ACC112 (cell line): ENCODE measurements around the gene PKD2L1.

Experiments used
- H2AFZ ChIP-seq: fragments of 200-600 bp; sonication (generic); one replicate; pipeline ENCODE4 v1.6.0; 2017; ENCODE audit warnings: antibody characterized with exemption, low read length; ENCODE audit not compliant: unreplicated experiment
- H3K27ac ChIP-seq: fragments of 200-600 bp; sonication (generic); 2 replicates; pipeline ENCODE4 v1.5.1; 2014; ENCODE audit warnings: low read depth, mild to moderate bottlenecking, antibody characterized with exemption, low read length, moderate library complexity
- H3K27me3 ChIP-seq: fragments of 200-600 bp; sonication (generic); 2 replicates; pipeline ENCODE4 v1.6.1; 2014; ENCODE audit warnings: mild to moderate bottlenecking, antibody characterized with exemption, low read length, moderate library complexity, mixed read lengths; ENCODE audit not compliant: insufficient read depth
- H3K36me3 ChIP-seq: fragments of 200-600 bp; sonication (generic); 2 replicates; pipeline ENCODE4 v1.6.1; 2016; ENCODE audit warnings: mild to moderate bottlenecking, antibody characterized with exemption, low read length, moderate library complexity, mixed read lengths; ENCODE audit not compliant: insufficient read depth
- H3K4me1 ChIP-seq: fragments of 200-600 bp; sonication (generic); one replicate; pipeline ENCODE4 v1.6.1; 2016; ENCODE audit warnings: low read length, mixed read lengths; ENCODE audit not compliant: insufficient read depth, unreplicated experiment, control insufficient read depth
- H3K4me3 ChIP-seq: fragments of 200-600 bp; sonication (generic); 2 replicates; pipeline ENCODE4 v1.5.1; 2014; ENCODE audit warnings: mild to moderate bottlenecking, low read depth, low read length
- H3K79me2 ChIP-seq: fragments of 200-600 bp; sonication (generic); one replicate; pipeline ENCODE4 v1.6.0; 2016; ENCODE audit warnings: low read length; ENCODE audit not compliant: control insufficient read depth, unreplicated experiment, insufficient read depth

Gene PKD2L1

GRCh38 chr10:100368721-100369120 lies 38.7 kb upstream of the PKD2L1 start:
- Histone ChIP-seq H3K27ac (no peak overlapping the region), H3K36me3 (no peaks in the 10 kb centered on the region), H3K4me3 (no peak overlapping the region), H3K4me1 (peaks cover 43% of the 10 kb centered on the region), H3K27me3 (no peaks in the 10 kb centered on the region), H3K79me2 (no peaks in the 10 kb centered on the region), H2AFZ (no peak overlapping the region)

DNA sequence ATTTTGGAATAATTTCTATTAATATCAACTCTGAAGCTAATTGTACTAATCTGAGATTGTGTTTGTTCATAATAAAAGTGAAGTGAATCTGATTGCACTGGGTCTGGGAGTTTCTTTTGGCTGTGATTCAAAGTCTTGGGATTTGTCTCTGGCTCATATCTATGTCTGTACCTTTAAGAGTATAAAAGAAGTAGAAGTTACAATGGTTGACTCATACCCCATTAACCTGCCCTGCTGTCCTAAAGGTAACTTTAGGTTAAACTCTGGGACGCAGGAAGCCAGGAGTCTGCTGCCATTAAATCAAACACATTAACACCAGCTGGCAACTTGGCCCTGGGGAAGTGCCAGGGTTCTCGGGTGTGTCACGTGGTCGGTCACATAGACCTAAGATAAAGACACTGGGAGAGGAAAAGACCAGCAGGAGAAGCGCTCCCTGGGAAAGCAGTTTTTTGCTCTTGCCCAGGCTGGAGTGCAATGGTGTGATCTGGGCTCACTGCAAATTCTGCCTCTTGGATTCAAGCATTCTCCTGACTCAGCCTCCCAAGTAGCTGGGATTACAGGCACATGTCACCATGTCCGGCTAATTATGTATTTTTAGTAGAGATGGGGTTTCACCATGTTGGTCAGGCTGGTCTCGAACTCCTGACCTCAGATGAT lies 34.8 kb upstream of the PKD2L1 start:
- Histone ChIP-seq H3K27me3 (no peaks in the 10 kb centered on the region), H3K27ac (peak overlapping the region; percentile 58), H3K36me3 (0 out of 2 replicates have a peak, but pooled peaks cover 1% of the 10 kb centered on the region)

GRCh38 chr10:100364175-100364574 lies 34.1 kb upstream of the PKD2L1 start:
- no peak overlapping the region for H2AFZ ChIP-seq

More for the DNA sequence above, 34.8 kb upstream of the PKD2L1 start:
- Histone ChIP-seq H3K4me1 (peaks cover 19% of the 10 kb centered on the region), H3K4me3 (no peak overlapping the region; the same call in 1 of the 2 replicates), H3K79me2 (no peaks in the 10 kb centered on the region), H2AFZ (no peak overlapping the region)

DNA sequence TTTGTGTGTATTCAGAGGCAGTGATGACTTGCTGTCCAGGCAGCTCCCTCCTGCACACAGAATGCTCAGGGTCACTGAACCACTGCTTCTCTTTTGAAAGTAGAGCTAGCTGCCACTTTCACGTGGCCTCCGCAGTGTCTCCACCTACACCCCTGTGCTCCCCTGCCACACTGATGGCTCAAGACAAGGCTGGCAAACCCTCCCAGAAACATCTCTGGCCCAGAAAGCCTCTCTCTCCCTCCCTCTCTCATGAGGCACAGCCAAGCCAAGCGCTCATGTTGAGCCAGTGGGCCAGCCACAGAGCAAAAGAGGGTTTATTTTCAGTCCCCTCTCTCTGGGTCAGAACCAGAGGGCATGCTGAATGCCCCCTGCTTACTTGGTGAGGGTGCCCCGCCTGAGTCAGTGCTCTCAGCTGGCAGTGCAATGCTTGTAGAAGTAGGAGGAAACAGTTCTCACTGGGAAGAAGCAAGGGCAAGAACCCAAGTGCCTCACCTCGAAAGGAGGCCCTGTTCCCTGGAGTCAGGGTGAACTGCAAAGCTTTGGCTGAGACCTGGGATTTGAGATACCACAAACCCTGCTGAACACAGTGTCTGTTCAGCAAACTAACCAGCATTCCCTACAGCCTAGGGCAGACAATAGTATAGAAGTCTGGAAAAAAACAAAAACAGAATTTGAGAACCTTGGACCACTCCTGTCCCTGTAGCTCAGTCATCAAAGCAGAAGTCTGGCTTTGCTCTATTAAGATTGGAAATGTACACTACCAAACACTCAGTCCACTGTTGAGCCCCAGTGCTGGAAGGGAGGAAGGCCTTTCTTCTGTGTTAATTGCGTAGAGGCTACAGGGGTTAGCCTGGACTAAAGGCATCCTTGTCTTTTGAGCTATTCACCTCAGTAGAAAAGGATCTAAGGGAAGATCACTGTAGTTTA lies 32.8 kb upstream of the PKD2L1 start:
- Histone ChIP-seq H3K36me3 (peaks cover 8% of the 10 kb centered on the region), H3K4me1 (peaks cover 28% of the 10 kb centered on the region), H3K79me2 (no peaks in the 10 kb centered on the region), H3K4me3 (no peak overlapping the region), H3K27me3 (no peaks in the 10 kb centered on the region), H3K27ac (no peak overlapping the region), H2AFZ (no peak overlapping the region)

More at GRCh38 chr10:100364175-100364574, 34.1 kb upstream of the PKD2L1 start:
- Histone ChIP-seq H3K36me3 (0 out of 2 replicates have a peak, but pooled peaks cover 5% of the 10 kb centered on the region), H3K4me3 (no peak overlapping the region), H3K4me1 (peaks cover 25% of the 10 kb centered on the region), H3K27ac (peak overlapping the region; percentile 58), H3K79me2 (no peaks in the 10 kb centered on the region), H3K27me3 (no peaks in the 10 kb centered on the region)

- Histone ChIP-seq H3K4me3 (no peak overlapping the region), H3K36me3 (peaks cover 20% of the 10 kb centered on the region), H3K4me1 (peaks cover 26% of the 10 kb centered on the region), H2AFZ (no peak overlapping the region), H3K79me2 (no peaks in the 10 kb centered on the region), H3K27me3 (no peaks in the 10 kb centered on the region), H3K27ac (no peak overlapping the region)
Measured at GRCh38 chr10:100360234-100360633, 30.2 kb upstream of the PKD2L1 start.

- Histone ChIP-seq H3K79me2 (no peaks in the 10 kb centered on the region), H3K27me3 (no peaks in the 10 kb centered on the region), H3K4me1 (peaks cover 20% of the 10 kb centered on the region), H3K36me3 (peaks cover 26% of the 10 kb centered on the region), H2AFZ (no peak overlapping the region), H3K4me3 (no peak overlapping the region), H3K27ac (no peak overlapping the region)
Measured at GRCh38 chr10:100359529-100360150, 29.6 kb upstream of the PKD2L1 start.

- H3K27ac ChIP-seq: no peak overlapping the region
- H2AFZ ChIP-seq: no peak overlapping the region
- no peaks in the 10 kb centered on the region for H3K27me3 ChIP-seq
- H3K36me3 ChIP-seq: peaks cover 32% of the 10 kb centered on the region
- no peak overlapping the region for H3K4me3 ChIP-seq
- no peaks in the 10 kb centered on the region for H3K79me2 ChIP-seq
- H3K4me1 ChIP-seq: peaks cover 14% of the 10 kb centered on the region
Measured at GRCh38 chr10:100359030-100359432, 29.0 kb upstream of the PKD2L1 start.

- Histone ChIP-seq H3K27me3 (no peaks in the 10 kb centered on the region), H2AFZ (no peak overlapping the region), H3K27ac (no peak overlapping the region), H3K79me2 (no peaks in the 10 kb centered on the region), H3K4me3 (no peak overlapping the region), H3K4me1 (peaks cover 14% of the 10 kb centered on the region), H3K36me3 (peaks cover 47% of the 10 kb centered on the region)
Measured at GRCh38 chr10:100357059-100357858, 27.2 kb upstream of the PKD2L1 start.

DNA sequence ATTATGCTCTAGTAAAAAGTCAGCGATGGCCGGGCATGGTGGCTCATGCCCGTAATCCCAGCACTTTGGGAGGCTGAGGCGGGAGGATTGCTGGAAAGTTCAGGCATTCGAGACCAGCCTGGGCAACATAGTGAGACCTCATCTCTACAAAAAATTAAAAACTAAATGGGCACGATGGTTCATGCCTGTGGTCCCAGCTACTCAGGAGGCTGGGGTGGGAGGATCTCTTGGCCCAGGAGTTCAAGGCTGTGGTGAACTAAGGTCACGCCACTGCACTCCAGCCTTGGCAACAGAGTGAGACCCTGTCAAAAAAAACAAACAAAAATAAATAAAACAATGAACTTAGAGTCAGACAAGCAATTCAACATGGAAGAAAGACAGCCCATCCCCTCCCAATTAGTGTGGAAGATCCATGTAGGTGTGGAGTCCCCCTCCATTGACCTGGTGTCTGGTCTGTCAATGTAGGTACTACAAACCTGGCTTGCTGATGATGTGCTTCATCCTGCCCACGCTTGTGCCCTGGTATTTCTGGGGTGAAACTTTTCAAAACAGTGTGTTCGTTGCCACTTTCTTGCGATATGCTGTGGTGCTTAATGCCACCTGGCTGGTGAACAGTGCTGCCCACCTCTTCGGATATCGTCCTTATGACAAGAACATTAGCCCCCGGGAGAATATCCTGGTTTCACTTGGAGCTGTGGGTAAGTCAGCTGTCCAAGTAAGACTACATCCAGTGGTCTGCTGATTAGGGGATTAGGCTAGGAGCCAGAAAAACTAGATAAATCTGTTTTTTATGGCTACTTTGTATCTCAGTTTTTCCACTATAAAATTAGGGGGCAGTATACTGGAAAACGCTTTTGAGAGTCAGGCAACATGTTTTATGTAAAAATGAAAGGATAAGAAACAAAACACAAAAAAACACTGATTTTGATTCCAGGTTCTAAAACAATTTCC lies 26.3 kb upstream of the PKD2L1 start:
- Histone ChIP-seq H3K27ac (no peak overlapping the region), H3K79me2 (no peaks in the 10 kb centered on the region)

More for the DNA sequence above, 26.3 kb upstream of the PKD2L1 start:
- Histone ChIP-seq H3K4me3 (no peak overlapping the region), H2AFZ (no peak overlapping the region), H3K36me3 (peaks cover 55% of the 10 kb centered on the region), H3K4me1 (peaks cover 14% of the 10 kb centered on the region), H3K27me3 (no peaks in the 10 kb centered on the region)
